ENCODE data around the gene BMP2K.

BMP2K gene

DNA sequence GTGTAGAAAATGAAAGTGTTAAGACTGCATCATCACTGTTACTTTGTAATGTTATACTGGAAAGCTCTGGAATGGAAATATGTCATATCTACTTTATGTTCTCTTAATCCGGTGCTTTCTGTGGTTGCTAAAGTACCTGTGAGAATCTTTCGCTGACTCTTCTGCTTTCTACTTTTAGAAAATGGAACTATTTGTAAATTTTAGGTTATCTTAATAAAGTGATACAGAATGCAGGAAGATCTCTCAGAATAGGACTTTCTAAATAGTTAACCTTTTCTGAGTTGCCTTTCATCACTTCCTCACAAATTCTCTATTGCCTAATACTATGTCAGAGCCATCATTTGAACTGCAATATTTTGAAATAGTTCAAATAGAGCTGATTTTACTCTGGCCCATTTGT lies 69.3 kb downstream of the BMP2K start:
- Histone ChIP-seq H3K36me3 (ENCODE audit: insufficient read depth, low read length) (peaks cover 48% of the 10 kb centered on the region), H3K4me2 (ENCODE audit: low read depth, low read length, poor library complexity, severe bottlenecking) (no peak overlapping the region)

DNA sequence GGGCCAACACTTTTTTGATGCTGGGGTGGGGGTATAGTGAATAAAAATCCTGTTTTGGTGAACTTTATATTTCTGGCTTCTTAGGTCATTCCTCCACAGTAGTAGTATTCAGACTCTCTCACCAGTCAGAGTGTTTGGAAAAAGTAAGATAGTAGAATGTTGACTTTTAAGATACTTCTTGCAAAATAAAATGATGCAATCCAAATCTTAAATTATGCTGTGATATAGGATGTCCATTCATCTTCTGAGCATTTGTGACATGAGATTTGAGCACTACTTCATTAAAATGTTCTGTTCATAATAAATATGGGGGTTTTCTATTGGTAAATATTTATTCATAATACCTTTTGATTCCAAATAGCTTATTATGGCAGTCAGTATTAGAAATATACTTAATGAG lies 70.1 kb downstream of the BMP2K start:
- no peaks in the 10 kb centered on the region for H3K4me1 ChIP-seq (ENCODE audit: insufficient read depth, low read length, poor library complexity, severe bottlenecking)
- no peak overlapping the region for H3K9ac ChIP-seq (ENCODE audit: low read depth, low read length, poor library complexity, severe bottlenecking)
- no peaks in the 10 kb centered on the region for H3K9me2 ChIP-seq (replicated peaks; ENCODE audit: low read depth, low read length)
- no peak overlapping the region for H3K4me3 ChIP-seq (ENCODE audit: low read length, poor library complexity, severe bottlenecking)
- H2AFZ ChIP-seq (ENCODE audit: low read length) = no peak overlapping the region
- H3F3A ChIP-seq (ENCODE audit: low read depth) = no peaks in the 10 kb centered on the region
- H3K9me3 ChIP-seq (ENCODE audit: insufficient read depth, low read depth, low read length) = no peaks in the 10 kb centered on the region
- H3K27me3 ChIP-seq (ENCODE audit: insufficient read depth, low read length, poor library complexity, severe bottlenecking) = no peaks in the 10 kb centered on the region
- peaks cover 25% of the 10 kb centered on the region; the same call in 1 of the 2 replicates for H3K79me2 ChIP-seq (ENCODE audit: insufficient read depth, low read length)
- TF ChIP-seq EZH2phosphoT487 (IDR thresholded peaks at IDR 0.05; ENCODE audit: borderline replicate concordance) = no peak
- TF ChIP-seq, protein P1, sequence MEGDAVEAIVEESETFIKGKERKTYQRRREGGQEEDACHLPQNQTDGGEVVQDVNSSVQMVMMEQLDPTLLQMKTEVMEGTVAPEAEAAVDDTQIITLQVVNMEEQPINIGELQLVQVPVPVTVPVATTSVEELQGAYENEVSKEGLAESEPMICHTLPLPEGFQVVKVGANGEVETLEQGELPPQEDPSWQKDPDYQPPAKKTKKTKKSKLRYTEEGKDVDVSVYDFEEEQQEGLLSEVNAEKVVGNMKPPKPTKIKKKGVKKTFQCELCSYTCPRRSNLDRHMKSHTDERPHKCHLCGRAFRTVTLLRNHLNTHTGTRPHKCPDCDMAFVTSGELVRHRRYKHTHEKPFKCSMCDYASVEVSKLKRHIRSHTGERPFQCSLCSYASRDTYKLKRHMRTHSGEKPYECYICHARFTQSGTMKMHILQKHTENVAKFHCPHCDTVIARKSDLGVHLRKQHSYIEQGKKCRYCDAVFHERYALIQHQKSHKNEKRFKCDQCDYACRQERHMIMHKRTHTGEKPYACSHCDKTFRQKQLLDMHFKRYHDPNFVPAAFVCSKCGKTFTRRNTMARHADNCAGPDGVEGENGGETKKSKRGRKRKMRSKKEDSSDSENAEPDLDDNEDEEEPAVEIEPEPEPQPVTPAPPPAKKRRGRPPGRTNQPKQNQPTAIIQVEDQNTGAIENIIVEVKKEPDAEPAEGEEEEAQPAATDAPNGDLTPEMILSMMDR (conservative IDR thresholded peaks at IDR 0.05; ENCODE audit: low read length) = no peak
- peaks cover 53% of the 10 kb centered on the region for H3K36me3 ChIP-seq (ENCODE audit: insufficient read depth, low read length)
- H3K4me2 ChIP-seq (ENCODE audit: low read depth, low read length, poor library complexity, severe bottlenecking) = no peak overlapping the region
- H4K20me1 ChIP-seq (ENCODE audit: insufficient read depth, low read length, poor library complexity, severe bottlenecking) = peaks cover 7% of the 10 kb centered on the region

More for the DNA sequence above, 69.3 kb downstream of the BMP2K start:
- Histone ChIP-seq H4K20me1 (ENCODE audit: insufficient read depth, low read length, poor library complexity, severe bottlenecking) (peaks cover 7% of the 10 kb centered on the region), H2AFZ (ENCODE audit: low read length) (no peak overlapping the region), H3K9ac (ENCODE audit: low read depth, low read length, poor library complexity, severe bottlenecking) (no peak overlapping the region), H3F3A (ENCODE audit: low read depth) (no peaks in the 10 kb centered on the region), H3K4me3 (ENCODE audit: low read length, poor library complexity, severe bottlenecking) (no peak overlapping the region), H3K4me1 (ENCODE audit: insufficient read depth, low read length, poor library complexity, severe bottlenecking) (no peaks in the 10 kb centered on the region), H3K79me2 (ENCODE audit: insufficient read depth, low read length) (peaks cover 25% of the 10 kb centered on the region; the same call in 1 of the 2 replicates), H3K9me3 (ENCODE audit: insufficient read depth, low read depth, low read length) (no peaks in the 10 kb centered on the region), H3K27me3 (ENCODE audit: insufficient read depth, low read length, poor library complexity, severe bottlenecking) (no peaks in the 10 kb centered on the region), H3K9me2 (replicated peaks; ENCODE audit: low read depth, low read length) (no peaks in the 10 kb centered on the region)
- no peak for TF ChIP-seq EZH2phosphoT487 (IDR thresholded peaks at IDR 0.05; ENCODE audit: borderline replicate concordance)
- TF ChIP-seq, protein P1 (conservative IDR thresholded peaks at IDR 0.05; ENCODE audit: low read length) = no peak

DNA sequence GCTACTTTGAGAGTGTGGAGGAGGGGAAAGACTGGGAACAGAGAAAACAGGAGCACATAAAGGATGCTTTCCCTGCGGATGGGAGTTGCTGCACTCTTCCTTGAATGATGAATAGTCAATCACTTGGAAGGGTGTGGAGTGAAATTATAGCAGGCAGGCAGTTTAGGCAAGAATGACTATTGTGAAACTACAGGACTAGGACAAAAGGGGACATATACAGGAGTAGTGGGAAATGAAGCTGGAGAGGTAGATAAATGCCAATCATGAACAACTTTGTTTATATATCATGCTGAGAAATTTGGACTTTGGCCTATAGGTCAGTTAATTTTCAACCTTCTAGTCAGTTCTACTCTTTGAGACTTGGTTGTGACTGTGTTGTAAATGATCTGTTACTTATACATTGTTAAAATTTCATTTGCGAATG lies 86.2 kb downstream of the BMP2K start:
- Histone ChIP-seq H3F3A (ENCODE audit: low read depth) (no peaks in the 10 kb centered on the region), H3K27me3 (ENCODE audit: insufficient read depth, low read length, poor library complexity, severe bottlenecking) (no peaks in the 10 kb centered on the region), H3K9me3 (ENCODE audit: insufficient read depth, low read depth, low read length) (no peaks in the 10 kb centered on the region), H4K20me1 (ENCODE audit: insufficient read depth, low read length, poor library complexity, severe bottlenecking) (peaks cover 5% of the 10 kb centered on the region), H3K4me1 (ENCODE audit: insufficient read depth, low read length, poor library complexity, severe bottlenecking) (peaks cover 3% of the 10 kb centered on the region), H3K36me3 (ENCODE audit: insufficient read depth, low read length) (peaks cover 64% of the 10 kb centered on the region), H3K4me2 (ENCODE audit: low read depth, low read length, poor library complexity, severe bottlenecking) (no peak overlapping the region), H3K4me3 (ENCODE audit: low read length, poor library complexity, severe bottlenecking) (no peak overlapping the region), H3K9ac (ENCODE audit: low read depth, low read length, poor library complexity, severe bottlenecking) (no peak overlapping the region), H3K9me2 (replicated peaks; ENCODE audit: low read depth, low read length) (no peaks in the 10 kb centered on the region), H3K79me2 (ENCODE audit: insufficient read depth, low read length) (peaks cover 11% of the 10 kb centered on the region; the same call in 1 of the 2 replicates), H2AFZ (ENCODE audit: low read length) (no peak overlapping the region)
- TF ChIP-seq, protein P1 (conservative IDR thresholded peaks at IDR 0.05; ENCODE audit: low read length) = no peak
- TF ChIP-seq EZH2phosphoT487 (IDR thresholded peaks at IDR 0.05; ENCODE audit: borderline replicate concordance) = no peak

All from Loucy (cell line).